GM18519 (cell line): ENCODE results near the gene STK26.
"Not testable (repeated sequence)": the region's sequence is repeated elsewhere in the genome, so short reads cannot be mapped to it uniquely, and the experiment has no call there.

Source experiments
- ATAC-seq: cut with Tn5 transposase; IDR thresholded peaks from one replicate; pipeline ENCODE4 v1.9.1; 2021; ENCODE audit warnings: mild to moderate bottlenecking, moderate library complexity; ENCODE audit not compliant: unreplicated experiment, low FRiP score

STK26 gene

DNA sequence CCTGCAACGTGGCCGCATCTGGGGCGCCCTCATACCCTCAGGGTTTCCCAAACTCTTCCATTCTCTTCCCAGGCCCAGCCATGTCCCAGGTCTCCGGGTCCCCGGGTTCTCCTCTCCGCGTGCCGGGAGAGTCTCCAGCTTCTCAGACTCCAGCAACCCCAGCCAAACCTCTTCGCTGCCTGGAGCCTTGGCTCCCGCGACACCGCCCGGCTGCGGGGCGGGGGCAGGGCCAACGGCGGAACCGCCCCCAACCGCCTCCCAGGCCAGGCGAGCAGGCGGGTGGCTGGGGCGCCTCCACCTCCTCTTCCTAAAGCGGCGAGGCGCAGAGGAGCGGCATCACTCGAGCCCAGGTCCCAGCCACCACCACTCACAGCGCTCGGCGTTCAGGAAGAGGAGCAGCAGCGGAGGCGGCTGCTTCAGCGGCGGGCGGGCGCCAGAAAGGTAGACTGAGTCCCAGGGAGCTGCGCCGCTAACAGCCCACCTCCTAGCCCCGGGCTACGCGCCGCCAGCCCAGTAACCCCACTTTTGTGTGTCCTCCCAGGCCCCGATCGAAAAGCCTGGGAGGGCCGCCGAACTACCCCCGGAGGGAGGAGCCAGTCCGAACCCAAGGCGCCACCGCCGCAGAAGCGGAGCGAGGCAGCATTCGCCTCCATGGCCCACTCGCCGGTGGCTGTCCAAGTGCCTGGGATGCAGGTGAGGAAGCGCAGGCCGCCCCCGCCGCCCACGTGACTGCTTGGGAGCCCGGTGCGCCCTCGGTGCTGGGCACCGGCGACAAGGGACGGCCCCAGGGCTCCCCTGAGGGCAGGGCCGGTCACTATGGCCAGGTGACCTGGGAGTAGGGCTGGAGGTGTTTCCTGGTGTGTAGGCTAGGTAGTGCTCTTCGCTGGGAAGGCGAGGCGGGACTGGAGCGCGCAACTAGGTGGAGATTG is at the start of gene STK26:
STK26 (plus strand) TSS at position 336 of the 929 bp plus-strand sequence; CDS start at position 652, 316 bp downstream.
- peak; percentile 72 for ATAC-seq

DNA sequence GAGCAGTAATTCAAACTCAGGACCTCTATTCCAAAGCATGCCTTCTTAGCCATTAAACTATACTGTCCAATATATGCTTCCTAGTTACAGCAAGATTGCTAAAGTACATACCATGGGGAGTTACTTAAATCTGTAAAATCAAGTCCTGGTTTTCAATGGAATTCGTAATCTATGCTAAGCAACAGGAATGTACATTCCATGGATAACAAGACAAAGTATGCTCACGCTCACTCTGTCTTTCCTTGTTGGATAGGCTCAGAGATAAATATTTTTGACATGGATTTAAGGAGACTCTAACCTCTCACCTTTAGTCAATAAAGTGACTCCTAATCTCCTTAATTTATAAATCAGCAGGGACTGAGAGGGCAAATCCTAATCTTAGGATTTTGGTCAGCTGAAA is 47.3 kb upstream of the STK26 start:
- ATAC-seq = no peak

DNA sequence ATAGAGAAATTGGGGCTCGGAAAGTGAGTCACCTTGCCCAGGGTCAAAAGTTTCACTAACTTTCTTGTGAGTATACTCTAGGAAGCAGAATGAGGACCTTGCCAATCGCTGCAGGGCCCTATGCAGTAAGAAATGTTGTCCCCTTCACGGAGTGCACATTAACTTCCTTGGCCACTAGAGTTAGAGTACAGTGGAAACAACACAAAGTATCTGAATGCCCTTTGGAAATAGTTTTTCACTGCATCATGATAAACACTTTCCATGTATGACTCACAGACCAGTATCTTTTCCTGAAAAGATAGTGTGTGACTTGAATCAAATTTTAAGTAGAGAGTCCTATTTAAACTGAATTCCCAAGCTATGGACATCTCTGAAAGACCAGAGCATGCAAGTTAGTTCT is 45.5 kb upstream of the STK26 start:
- ATAC-seq = no peak

DNA sequence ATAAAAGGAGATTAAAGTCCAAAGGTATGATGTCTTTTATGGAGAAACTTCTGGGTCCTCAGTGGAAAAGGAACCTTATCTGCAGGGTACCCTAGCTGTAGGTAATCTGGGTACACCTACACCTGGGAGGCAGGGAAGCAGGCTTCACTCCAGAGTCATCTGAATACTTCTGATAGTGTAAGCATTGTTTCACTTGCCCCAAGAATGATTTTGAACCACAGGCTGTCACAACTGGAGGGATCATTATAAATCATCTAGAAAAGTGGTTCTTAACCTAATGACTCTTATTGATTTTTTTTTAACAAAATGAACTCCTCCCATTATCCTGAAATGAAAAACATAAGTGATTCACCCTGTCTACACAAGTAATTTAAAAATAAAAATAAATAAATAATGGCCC is 44.0 kb upstream of the STK26 start:
- ATAC-seq = no peak

DNA sequence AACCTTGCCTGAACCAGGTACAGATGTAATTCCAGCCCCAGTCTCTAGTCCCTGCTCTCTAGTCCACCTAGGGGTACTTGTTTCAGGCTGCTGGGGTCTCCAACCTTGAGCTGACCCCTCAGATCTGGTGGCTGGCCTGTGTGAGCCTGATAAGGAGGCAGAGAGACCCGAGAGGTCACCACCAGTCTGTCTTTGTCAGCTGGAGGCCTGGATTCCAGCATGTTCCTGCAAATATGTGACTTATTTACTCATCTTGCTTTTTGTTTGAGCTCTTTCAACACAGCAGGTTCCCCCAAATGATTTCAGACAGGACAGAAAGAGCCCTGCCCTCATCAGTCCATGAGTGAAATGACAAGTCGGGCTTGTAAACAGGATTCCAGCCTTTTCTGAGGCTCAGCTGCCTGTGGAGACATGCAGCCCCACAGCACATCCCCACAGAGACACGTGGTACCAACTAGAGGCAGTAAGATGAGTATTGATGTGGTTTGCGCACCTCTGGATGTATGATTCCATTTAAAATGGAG is 37.5 kb upstream of the STK26 start:
- ATAC-seq = no peak

DNA sequence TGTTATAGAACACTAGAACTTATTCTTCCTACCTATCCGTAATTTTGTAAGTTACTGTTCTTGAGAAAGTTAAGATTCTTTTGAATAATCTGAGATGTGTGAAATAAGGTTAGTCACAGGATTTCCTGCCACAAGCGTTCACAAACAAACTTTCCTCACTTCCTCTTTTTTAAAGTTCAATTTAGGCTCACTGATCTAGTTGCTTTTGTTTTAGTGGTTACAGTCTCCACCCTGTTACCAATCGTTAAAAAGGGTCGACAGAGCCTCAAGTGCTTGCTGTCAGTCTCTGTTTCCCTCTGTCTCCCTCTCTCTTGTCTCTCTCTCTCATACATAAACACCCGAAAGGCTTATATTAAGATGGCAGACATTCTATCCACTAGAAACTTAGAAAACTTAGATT is 35.9 kb upstream of the STK26 start:
- ATAC-seq = peak; percentile 97

DNA sequence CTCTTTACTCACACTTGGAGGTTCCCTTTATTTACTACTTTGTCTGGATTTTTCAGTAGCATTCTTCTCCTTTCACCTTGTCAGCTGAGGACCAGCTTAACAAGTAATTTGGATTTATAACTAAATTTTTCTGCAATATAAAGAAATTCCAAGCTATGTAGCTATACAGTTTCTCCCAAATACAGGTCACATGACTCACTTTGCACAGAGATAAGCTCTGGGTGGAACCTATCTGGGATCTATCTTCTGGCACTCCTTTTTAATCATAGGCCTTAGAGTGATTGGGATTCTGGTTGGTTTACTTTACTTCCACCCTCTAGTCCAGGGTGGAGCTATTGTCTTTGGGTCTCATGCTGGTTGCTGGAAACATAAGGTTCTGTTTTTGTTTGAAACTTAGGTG is 34.9 kb upstream of the STK26 start:
- no peak for ATAC-seq

DNA sequence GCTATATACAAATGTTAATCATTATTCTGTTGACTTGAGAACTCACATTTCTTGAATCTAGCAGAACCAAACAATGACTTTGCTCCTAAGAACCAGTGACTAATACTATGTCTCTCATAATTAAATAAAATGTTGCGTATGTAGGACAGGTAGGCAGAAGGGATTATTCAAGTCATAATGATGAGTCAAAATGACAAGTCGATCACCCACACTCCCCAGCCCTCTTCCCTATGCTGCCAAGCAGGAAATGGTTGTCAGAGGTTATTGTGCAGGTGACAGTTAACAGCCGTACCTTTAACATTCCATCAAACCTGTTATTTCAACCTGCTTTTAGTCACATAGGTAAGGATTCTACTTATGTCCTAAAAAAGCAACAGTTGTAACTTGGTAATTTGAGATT is 22.0 kb upstream of the STK26 start:
- ATAC-seq = no peak

DNA sequence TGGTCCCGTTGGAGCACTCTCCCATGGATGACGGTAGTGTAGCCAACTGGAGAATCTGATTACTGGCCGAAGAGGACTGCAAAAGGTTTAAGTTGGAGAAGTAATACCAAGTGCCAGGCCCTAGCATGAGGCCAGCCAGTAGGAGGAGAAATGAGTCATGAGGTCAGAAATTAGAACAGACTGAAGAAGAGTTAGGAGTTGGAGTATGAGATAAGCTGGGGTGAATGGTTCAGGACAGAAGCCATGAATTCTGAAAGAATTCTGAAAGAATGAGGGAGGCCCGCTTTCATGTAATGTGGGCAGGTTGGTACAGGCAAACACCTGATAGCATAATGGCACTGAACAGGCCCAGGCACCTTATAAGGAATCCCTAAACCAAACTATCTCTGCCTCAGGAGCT is 18.4 kb upstream of the STK26 start:
- no peak for ATAC-seq

DNA sequence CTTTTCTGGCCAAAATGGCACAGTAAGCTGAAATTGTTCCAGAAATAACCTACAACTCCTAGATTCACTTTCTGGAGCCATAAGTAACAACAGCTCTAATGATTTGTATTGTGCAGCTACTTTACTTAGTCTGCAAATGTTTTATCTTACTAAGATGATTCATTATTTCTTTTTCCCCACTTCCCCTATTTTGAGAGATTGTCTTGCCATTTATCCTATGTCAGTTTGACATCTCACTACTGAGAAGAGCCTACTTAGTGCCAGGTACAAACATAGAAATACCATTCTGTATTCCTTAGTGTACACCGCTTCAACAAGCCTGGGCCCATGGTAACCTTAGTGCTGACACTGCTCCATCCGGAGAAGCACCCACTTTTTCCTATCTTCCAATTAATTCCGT is 13.8 kb upstream of the STK26 start:
- no peak for ATAC-seq

DNA sequence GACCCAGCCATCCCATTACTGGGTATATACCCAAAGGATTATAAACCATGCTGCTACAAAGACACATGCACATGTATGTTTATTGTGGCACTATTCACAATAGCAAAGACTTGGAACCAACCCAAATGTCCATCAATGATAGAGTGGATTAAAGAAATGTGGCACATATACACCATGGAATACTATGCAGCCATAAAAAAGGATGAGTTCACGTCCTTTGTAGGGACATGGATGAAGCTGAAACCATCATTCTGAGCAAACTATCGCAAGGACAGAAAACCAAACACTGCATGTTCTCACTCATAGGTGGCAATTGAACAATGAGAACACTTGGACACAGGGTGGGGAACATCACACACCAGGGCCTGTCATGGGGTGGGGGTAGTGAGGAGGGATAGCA is 12.9 kb upstream of the STK26 start:
- ATAC-seq = not testable (repeated sequence)

DNA sequence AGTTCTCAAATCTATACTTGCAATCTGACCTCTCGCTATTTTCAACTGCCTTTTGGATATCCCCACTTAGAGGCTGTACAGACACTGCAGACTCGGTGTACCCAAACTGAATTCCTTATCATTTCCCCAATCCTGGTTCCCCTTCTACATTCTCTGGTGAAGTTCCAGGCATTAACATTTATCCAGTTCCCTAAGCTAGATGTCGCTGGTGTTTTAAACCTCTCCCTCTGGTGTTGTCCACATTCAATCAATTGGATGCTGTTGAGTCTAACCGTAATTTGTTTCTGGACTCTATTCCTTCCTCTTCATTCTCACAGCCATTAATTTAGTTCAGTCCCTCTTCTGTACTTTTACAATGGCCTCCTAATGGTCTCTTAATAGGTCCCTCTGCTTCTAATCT is 7.2 kb upstream of the STK26 start:
- no peak for ATAC-seq

DNA sequence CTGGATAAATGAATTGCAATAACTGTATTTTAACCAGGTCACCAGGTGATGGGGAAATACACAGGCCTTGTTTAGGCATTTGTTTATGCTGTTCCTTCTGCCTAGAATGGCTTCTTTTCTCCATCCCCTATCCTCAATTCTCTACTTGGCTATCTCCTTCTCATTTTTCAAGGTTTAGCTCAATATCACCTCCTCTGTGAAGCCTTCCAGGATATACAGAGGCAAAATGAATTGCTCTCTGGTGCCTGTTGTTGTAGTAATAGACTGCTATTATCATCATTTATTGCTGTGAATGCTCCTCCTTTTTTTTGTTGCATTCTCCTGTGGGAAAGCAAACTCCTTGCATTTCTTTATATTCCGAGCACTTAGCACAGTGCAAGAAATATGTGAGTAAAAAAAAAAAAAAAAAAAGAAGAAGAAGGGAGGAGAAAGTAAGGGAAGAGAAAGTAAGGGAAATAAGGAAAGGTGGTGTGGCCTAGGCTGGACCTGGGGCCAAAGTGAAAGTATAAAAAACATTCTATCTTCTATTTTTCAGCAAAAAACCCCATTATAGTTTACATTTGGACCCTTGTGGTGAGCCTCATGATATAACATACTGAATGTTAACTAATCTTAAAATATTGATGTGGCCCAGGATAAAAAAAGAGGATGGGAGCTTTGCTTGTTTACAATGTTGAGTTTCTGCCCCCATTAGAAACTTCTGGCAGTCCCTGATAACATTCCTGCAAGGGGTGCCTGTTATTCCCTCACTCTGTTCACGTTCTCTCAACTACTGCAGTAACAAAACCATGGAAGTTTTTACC is 6.3 kb upstream of the STK26 start:
- ATAC-seq = no peak

DNA sequence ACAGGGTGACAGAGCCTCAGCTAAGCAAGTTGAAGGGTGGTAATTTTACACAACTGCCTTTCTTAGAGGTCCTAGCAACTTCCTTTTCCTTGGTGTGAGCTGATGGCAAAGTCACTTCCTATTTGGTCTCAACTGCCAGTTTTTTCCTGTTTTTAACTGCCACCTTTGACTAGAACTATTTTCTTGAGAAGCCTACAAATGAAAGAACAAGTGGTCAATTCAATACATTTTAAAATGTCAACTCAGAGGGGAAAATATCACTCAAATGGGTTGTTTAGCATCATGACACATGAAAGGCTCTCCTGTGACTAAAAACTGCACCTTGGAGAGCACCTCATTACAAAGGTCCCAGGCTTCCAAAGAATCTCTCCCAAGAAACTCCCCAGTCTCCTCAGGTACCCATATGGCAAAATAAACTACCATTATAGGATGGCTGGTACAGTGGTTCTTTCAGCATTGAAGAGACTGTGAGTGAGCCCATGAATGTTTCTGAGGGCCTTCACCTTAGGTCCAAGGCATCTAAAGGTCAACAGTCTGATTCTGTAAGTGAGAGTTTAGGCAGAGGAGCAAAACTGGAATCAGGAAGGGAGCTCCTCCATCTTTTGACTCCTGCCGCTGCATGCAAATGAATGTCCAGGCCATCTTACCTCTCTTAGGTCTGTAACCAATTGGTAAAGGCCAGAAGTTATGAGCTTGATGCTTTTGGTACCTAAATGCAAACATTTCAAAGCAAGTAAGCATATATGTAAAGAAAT is 5.5 kb upstream of the STK26 start:
- ATAC-seq = no peak

DNA sequence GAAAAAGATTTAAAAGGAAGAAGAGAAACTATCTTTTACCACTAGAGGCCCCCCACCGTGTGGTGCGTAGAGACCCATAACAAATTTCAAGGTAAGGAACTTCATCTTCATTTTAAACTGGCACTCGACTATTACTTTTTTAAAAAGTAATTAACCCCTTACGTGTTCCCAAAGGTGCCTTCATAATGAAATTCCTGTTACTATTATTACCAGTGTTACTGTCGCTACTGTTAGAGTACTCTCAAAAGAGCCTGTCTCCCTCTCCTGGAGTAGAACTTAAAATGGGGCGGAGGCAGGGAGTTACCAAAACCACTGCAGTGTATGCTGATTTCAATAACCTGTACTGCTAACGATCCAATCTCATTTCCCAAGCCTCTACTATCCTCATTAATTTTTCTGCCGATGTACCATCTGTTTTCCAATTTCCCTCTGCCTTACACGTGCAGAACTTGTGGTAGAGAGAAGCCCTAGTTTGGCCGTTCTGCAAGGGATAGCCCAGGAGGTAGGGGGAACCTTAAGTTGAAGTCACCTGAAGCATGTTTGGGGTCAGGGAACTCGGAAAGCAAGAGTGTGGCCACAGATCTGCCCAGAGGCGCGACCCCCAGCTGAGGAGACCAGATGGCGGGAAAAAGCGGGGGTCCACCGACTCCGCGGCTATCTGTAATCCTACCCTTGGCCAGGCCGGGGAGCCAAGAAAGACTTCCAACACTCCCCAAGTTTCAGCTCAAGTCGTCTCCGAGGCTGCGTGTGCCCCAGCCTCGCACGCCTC is 720 bp upstream of the STK26 start:
- peak; percentile 9 for ATAC-seq

DNA sequence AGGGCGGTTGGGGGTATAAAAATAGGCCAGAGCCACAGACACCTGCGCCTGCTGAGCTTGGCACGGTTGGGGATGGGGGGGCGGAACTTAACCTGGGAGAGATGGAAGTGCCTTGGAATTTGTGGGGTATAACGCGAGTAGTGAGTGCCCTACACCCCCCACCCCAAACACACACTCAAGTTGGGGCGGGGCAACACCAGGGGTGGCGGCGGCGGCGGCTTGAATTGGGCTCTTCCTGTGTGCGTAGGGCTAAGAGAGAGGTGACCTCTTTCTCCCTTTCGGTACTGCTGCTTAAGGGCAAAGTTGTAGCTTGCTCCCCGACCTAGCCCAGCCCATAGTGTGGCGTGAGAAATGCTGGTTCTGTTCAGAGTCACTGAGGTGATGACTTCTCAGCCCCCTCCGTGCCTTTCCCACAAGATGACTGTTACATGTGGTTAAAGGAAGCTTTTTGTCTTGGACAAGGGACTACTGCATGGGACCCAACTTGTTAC is 839 bp downstream of the STK26 start:
- peak; percentile 33 for ATAC-seq

DNA sequence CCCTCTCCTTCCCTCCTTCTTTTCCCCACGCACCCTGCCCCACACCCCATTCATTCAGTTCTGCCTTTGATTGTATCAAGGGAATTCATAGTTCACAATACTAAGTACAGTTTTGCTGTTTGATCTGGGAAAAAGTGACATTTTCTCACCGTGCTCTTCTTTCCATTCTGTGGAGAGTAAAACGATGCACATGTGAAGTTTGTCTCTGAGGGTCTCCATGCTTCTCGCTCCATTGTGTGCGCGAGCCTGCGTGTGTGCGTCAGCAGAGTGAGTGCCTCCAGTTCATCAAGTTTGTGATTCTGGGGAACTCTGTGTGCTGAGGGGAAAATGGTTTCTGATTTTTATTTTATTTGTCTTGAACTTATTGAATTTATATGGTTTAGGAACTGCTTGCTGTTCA is 1.9 kb downstream of the STK26 start:
- peak; percentile 30 for ATAC-seq

DNA sequence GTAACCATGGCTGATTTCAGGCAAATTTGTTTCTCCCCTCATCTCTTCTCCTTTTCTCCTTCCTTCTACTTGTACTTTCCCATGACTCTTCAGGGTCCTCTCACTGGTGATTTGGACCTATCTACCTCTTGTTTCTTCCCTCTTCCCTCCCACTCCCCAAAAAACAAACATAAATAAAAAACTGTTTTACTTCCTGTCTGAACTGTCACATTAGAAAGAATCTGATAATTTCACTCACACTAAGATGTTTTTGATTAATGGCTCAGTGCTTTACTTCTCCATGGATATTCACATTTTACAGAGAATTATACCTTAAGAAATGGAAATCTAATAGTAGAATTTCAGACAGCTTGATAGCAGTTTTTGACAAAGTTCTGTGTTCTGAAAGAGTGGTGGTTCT is 7.2 kb downstream of the STK26 start:
- no peak for ATAC-seq

DNA sequence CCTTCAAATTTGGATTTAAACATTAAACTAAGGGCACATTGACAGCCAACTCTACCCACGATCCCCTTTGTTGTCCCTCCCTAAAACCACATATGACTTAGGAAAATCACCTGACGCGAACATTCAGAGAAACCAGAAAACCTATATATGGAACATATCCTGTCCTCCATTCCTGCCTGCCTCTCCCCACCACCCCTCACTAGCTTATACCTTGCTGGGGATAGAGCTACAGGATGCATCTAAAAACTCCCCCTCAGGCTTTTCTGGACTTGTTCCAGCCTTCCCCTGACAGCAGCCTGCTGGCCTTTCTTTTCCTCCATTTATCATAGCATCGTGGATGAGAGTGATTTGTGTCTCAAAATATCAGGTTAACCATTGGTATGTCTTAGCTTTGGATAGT is 8.8 kb downstream of the STK26 start:
- ATAC-seq = no peak

DNA sequence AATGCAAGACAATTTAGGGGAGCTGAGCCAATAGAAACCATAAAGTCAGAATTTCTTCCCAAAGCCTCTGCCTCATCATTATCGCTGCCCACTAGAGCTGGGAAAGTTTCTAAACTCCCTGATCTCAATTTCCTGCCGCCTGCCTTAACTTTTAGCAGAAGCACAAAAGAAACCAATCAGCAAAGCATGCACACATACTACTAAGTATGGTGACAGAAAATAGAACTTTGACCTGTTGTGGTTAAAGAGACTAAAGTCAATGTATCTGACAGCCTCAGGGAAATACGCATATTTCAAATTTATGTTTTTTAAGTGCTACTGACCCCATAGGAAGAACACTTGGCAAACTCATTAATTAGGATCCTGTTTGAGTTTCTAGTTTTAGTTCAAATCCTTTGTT is 10.1 kb downstream of the STK26 start:
- no peak for ATAC-seq
